Uterus (tissue), 4 donors: ENCODE measurements around the gene SMAD4. TPM values are rescaled to one million over a fixed set of nuclear protein-coding genes. Genes with fewer than 3 reads are reported as not detected.

Source experiments
- DNase-seq, 2 donors: peaks; one replicate each; pipeline ENCODE4 v3.0.0-alpha.2; 2019 to 2020
- H3K27ac ChIP-seq, 2 donors: fragments of 200-600 bp; sonication (generic); 1 replicate in 1 of 2; 2 replicates in 1 of 2; pipeline ENCODE4 v1.5.1; 2016 to 2018
- H3K27me3 ChIP-seq, 2 donors: fragments of 200-600 bp; sonication (generic); one replicate each; pipeline ENCODE4 v1.5.1; 2018 to 2019; ENCODE audit warnings: control low read depth in 1 of 2
- H3K36me3 ChIP-seq, 2 donors: fragments of 200-600 bp; sonication (generic); one replicate each; pipeline ENCODE4 v1.5.1; 2019; ENCODE audit warnings: control low read depth in 1 of 2
- H3K4me1 ChIP-seq, 2 donors: fragments of 200-600 bp; sonication (generic); one replicate each; pipeline ENCODE4 v1.5.1; 2018 to 2019; ENCODE audit warnings: control low read depth in 1 of 2
- H3K4me3 ChIP-seq, 2 donors: fragments of 200-600 bp; sonication (generic); 1 replicate in 1 of 2; 2 replicates in 1 of 2; pipeline ENCODE4 v1.5.1; 2018 to 2019; ENCODE audit warnings: mild to moderate bottlenecking in 1 of 2
- H3K9me3 ChIP-seq, 2 donors: fragments of 200-600 bp; sonication (generic); one replicate each; pipeline ENCODE4 v1.5.1; 2019; ENCODE audit warnings: control low read depth in 1 of 2
- POLR2A ChIP-seq, 2 donors: fragments of 450-650 bp; IDR thresholded peaks; one replicate each; pipeline ENCODE4 v1.6.1; 2016; ENCODE audit warnings: antibody characterized with exemption in 2 of 2, mild to moderate bottlenecking in 1 of 2, moderate library complexity in 1 of 2
- intact Hi-C: fragments of 100-400 bp; cut with DNase I; formaldehyde crosslinking; loops from one replicate; pipeline ENCODE4 v1.15.1; 2023; ENCODE audit warnings: low total_unique reads
- total RNA-seq, 4 donors: library from RNA; depleted of rRNA in 3 of 4; stranded (reverse); fragments of >200 nt in 3 of 4; gene quantifications; one replicate each; pipeline versions ENCODE4 v1.1.0 to v1.2.4, GENCODE V29; 2014 to 2023
- TF ChIP-seq, protein P1 (sequence below), 4 experiments: fragments of 200-600 bp in 2 of 4; fragments of 450-650 bp in 2 of 4; sonication (generic) in 2 of 4; IDR thresholded peaks; one replicate each; pipeline ENCODE4 v1.5.1; 2016 to 2019; ENCODE audit warnings: antibody characterized with exemption in 4 of 4, mild to moderate bottlenecking in 2 of 4, moderate library complexity in 1 of 4
- donor health status: DM: yes; HTN: yes; CAD: no.

Gene SMAD4
- total RNA-seq, 4 donors from 2014 or later = 104 to 198 (median 141) TPM

DNA sequence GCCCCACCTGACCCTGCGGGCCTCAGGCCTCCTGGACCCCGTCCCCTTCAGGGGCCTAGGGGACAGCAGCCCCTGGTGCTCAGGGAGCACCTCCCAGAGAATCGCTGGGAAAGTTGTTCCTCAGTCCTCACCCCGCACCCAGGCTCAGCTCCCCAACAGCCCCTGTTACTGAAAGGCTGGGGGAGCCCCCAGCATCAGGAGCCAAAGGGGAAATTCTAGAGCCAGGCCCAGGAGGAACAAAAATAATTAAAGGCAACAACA, 91.5 kb downstream of the SMAD4 start:
- H3K9me3 ChIP-seq = no peaks in the 10 kb centered on the region
- no peaks in the 10 kb centered on the region for H3K36me3 ChIP-seq
- H3K4me3 ChIP-seq = no peak overlapping the region
- H3K4me1 ChIP-seq = no peaks in the 10 kb centered on the region
- no peaks in the 10 kb centered on the region for H3K27me3 ChIP-seq
- intact Hi-C loops = no loop called here
- no peak for DNase-seq
- TF ChIP-seq, protein P1, sequence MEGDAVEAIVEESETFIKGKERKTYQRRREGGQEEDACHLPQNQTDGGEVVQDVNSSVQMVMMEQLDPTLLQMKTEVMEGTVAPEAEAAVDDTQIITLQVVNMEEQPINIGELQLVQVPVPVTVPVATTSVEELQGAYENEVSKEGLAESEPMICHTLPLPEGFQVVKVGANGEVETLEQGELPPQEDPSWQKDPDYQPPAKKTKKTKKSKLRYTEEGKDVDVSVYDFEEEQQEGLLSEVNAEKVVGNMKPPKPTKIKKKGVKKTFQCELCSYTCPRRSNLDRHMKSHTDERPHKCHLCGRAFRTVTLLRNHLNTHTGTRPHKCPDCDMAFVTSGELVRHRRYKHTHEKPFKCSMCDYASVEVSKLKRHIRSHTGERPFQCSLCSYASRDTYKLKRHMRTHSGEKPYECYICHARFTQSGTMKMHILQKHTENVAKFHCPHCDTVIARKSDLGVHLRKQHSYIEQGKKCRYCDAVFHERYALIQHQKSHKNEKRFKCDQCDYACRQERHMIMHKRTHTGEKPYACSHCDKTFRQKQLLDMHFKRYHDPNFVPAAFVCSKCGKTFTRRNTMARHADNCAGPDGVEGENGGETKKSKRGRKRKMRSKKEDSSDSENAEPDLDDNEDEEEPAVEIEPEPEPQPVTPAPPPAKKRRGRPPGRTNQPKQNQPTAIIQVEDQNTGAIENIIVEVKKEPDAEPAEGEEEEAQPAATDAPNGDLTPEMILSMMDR (IDR thresholded peaks at IDR 0.05) = no peak
- TF ChIP-seq POLR2A (IDR thresholded peaks at IDR 0.05) = no peak
- no peak overlapping the region for H3K27ac ChIP-seq

DNA sequence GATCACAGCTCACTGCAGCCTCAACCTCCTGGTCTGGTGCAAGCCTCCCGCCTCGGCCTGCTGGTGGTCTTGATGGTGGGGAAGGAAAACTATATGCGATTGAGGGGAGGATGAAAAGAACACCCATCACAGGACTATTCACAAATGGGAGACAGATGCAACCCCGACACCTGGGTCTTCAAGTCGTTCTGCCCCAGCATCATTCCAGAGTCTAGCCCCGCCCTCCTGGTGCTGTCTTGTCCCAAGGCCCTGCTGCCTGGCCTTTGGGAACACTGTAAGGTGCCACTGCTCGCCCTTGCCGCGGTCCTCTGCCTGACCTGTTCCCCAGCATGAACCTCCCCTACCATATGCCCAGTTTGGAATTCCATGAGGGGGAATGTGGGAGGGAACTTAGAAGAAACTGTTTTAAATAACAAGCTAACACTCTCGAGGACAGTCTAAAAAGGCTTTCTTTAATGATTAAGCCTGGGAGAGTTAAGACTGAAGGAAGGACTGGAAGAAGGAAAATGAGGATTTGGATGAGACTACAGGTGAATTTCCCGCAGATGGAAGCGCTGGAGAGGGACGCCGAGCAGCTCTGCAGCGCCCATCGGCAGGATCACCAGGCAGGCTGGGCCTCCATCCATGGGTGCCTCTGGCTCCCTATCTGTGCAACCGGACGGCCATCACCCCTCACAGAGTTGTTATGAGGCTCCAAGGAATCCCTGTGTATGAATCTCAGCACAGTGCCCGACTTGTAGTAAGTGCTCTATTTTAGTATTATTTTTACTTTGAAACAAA, 92.4 kb downstream of the SMAD4 start:
- H3K4me3 ChIP-seq = no peak overlapping the region
- no peak for DNase-seq
- no peaks in the 10 kb centered on the region for H3K36me3 ChIP-seq
- H3K27me3 ChIP-seq = no peaks in the 10 kb centered on the region
- no peak overlapping the region for H3K27ac ChIP-seq
- intact Hi-C loops = no loop called here
- TF ChIP-seq POLR2A (IDR thresholded peaks at IDR 0.05) = no peak
- TF ChIP-seq, protein P1 (IDR thresholded peaks at IDR 0.05) = no peak
- H3K9me3 ChIP-seq = no peaks in the 10 kb centered on the region
- H3K4me1 ChIP-seq = no peaks in the 10 kb centered on the region

DNA sequence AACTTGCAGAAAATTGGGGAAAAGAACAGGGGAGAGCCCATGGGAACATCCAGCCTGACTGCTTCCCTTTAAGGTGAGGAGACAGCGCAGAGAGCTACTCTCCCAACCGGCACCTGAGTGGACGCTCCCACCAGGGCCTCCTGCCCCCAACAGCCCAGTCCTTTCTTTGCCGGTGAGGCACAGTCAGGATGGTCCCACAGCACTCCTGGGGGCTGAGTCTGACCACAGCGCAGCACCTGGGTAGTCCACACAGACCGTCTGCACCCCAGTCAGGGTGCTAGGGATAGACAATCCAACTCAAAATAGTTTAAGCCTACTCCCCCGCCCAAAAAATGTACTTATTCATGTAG, 93.0 kb downstream of the SMAD4 start:
- DNase-seq = no peak
- Histone ChIP-seq H3K4me3 (no peak overlapping the region), H3K9me3 (no peaks in the 10 kb centered on the region), H3K27me3 (no peaks in the 10 kb centered on the region), H3K4me1 (no peaks in the 10 kb centered on the region), H3K27ac (no peak overlapping the region), H3K36me3 (no peaks in the 10 kb centered on the region)
- no peak for TF ChIP-seq POLR2A (IDR thresholded peaks at IDR 0.05)
- TF ChIP-seq, protein P1 (IDR thresholded peaks at IDR 0.05) = no peak
- intact Hi-C loops = no loop called here

DNA sequence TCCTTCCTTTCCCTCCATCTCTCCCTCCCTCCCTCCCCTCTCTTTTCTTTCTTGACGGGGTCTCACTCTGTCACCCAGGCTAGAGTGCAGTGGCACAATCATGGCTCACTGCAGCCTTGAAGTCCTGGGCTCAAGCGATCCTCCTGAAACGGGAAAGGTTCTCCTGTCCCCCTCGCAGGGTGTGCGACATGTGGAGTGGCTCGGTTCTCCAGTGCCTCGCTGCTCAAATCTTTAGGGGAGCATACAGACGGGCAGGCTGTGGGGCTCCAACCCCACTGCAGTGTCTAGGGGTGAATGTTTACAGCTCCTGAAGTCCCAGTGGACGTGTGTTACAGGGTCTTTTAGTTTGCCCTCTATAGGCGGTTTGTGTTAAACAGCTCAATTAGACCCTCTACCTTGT, 93.5 kb downstream of the SMAD4 start:
- no peaks in the 10 kb centered on the region for H3K4me1 ChIP-seq
- no peaks in the 10 kb centered on the region for H3K27me3 ChIP-seq
- DNase-seq = no peak
- no peaks in the 10 kb centered on the region for H3K9me3 ChIP-seq
- no peaks in the 10 kb centered on the region for H3K36me3 ChIP-seq
- TF ChIP-seq POLR2A (IDR thresholded peaks at IDR 0.05) = no peak
- no peak overlapping the region for H3K27ac ChIP-seq
- intact Hi-C loops = no loop called here
- no peak overlapping the region for H3K4me3 ChIP-seq

DNA sequence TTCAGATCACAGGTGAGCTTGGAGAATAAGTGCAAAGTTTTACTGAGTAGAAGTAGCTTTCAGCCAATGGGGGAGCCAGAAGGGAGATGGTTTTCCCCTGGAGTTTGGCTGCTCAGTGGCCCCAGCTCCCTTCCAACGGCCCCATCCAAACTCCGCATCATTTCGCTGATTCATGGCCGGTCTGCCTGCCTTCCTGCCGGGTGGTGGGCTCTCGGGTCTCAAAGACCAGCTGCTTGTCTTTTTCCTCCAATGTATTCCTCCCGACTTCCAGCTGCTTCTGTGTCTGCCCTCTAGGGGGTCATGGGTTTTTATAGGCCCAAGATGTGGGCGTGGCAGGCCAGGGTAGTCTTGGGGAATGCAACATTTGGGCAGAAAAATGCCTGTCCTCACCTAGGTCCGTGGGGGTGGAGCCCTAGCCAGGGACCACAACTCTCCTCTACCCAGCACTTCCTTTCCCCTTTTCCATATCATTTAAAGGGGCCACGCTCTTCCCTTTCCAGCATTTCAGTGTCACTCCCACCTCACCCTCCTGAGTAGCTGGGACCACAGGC, 94.0 kb downstream of the SMAD4 start:
- H3K9me3 ChIP-seq = no peaks in the 10 kb centered on the region
- H3K27ac ChIP-seq = no peak overlapping the region
- DNase-seq = no peak
- intact Hi-C loops = no loop called here
- no peaks in the 10 kb centered on the region for H3K4me1 ChIP-seq
- TF ChIP-seq, protein P1 (IDR thresholded peaks at IDR 0.05) = no peak
- no peak for TF ChIP-seq POLR2A (IDR thresholded peaks at IDR 0.05)
- no peaks in the 10 kb centered on the region for H3K27me3 ChIP-seq
- H3K4me3 ChIP-seq = no peak overlapping the region
- no peaks in the 10 kb centered on the region for H3K36me3 ChIP-seq
